ENCODE data around the gene SARDH.

The SARDH gene, protein sequence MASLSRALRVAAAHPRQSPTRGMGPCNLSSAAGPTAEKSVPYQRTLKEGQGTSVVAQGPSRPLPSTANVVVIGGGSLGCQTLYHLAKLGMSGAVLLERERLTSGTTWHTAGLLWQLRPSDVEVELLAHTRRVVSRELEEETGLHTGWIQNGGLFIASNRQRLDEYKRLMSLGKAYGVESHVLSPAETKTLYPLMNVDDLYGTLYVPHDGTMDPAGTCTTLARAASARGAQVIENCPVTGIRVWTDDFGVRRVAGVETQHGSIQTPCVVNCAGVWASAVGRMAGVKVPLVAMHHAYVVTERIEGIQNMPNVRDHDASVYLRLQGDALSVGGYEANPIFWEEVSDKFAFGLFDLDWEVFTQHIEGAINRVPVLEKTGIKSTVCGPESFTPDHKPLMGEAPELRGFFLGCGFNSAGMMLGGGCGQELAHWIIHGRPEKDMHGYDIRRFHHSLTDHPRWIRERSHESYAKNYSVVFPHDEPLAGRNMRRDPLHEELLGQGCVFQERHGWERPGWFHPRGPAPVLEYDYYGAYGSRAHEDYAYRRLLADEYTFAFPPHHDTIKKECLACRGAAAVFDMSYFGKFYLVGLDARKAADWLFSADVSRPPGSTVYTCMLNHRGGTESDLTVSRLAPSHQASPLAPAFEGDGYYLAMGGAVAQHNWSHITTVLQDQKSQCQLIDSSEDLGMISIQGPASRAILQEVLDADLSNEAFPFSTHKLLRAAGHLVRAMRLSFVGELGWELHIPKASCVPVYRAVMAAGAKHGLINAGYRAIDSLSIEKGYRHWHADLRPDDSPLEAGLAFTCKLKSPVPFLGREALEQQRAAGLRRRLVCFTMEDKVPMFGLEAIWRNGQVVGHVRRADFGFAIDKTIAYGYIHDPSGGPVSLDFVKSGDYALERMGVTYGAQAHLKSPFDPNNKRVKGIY

DNA sequence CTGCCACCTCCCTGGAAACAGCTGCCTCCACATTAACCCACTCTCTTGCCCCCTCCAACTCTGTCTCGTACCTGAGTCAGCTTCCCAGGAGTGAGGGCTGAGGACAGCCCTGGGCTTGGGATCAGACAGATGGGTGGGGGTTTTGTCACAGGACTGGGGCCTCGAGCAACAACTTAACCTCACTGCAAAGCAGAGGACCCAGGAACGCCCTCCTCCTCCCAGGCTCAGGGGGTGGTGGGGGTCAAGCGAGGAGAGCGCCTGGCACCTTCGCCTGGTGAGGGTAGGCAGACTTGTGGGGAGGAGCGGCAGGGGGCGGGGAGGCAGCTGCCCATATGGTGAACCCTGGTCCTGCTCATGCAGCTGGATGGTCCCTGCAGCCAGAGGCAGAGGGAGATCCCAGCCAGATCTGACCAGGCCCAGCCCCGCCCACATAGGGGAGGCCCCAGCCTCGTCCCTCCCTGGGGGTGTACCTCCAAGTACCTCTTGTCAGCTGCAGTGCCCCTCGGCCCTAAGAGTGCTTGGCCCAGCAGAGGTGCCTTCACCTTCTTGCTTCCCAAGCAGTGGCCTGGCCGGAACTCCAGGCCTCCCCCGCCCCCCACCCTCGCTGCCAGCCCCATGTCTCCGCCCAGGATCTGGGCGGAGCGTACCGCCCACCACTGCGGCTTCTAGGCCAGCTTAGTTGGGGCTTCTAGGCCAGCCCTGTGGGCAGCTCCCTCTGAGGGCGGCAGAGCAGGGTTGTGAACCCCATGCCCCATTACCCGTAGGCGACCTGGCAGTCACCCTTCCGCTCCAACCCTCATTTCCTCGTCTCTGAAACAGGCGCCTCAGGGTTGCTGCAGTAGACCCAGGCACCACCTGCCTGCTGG is at the start of gene SARDH:
SARDH (minus strand) TSS at position 579 of the 866 bp plus-strand sequence. CDS start 4,179 bp downstream, outside the sequence.
- peak; percentile 56 for DNase-seq

DNA sequence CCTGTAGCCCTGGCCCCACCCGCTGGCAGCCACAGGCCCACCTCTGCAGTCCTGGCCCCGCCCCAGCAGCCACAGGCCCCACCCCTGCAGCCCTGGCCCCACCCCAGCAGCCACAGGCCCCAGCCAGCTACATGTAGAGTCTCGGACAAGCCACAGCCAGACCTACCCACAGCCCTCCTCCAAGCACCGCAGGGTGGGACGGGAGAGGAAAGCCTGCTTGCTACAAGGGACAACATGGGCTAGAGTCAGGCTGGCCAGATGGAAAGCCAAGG is 49.5 kb upstream of the SARDH start:
- no peak for DNase-seq

DNA sequence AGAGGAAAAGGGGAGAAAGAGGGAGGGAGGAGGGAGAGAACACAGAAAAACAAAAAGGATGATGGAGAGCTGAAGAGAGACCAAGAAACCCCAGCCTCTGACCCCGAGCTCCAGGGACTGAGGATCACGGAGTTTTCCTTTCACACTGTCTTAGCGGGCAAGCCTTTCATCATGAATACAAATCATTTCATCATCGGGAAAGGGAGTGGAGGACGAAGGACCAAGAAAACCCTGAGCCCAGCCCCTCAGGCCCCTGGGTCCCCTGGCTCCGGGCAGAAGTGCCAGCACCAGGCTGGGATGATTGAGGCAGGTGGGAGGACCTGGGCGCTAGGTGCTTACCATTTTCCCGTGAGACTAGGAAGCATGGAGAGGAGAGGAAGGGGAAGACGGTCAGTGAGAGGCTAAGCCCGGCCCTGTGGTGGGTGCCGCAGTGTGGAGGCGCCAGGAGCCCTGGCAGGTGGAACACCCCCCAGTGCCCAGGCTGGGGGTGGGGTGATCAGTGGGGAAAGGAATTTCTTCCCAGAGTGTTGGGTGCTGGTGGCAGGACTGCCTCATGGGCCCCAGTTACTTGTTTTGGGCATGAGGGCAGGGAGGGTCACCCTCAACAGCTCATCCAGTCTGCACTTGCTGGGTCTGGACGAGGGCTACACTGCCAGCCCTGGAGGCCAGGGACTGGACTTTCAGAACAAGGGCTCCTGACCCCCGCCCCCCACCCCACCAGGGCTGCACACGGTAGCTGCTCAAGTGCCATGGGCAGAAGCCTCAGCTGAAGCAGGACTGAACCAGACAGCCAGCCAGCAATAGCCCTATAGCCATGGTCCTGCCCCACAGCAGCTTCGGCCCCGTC is 49.0 kb upstream of the SARDH start:
- no peak for DNase-seq

DNA sequence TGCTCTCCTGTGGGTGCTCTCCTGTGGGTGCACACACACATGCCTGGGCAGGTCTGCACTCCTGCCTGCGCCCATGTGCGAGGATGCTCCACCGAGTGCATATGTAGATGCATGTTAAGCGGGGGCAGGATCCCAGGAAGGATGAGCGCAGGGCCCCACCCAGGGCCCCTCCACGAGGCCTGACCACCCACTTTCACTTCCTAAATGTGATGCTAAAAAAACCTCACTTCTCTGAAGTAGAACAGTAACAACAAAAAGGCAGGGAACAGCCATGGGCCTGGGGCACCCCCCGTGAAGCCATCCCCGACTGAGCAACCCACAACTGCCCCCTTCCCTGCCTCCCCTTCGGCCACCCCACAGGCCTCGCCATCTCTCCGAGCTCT is 48.2 kb upstream of the SARDH start:
- no peak for DNase-seq

DNA sequence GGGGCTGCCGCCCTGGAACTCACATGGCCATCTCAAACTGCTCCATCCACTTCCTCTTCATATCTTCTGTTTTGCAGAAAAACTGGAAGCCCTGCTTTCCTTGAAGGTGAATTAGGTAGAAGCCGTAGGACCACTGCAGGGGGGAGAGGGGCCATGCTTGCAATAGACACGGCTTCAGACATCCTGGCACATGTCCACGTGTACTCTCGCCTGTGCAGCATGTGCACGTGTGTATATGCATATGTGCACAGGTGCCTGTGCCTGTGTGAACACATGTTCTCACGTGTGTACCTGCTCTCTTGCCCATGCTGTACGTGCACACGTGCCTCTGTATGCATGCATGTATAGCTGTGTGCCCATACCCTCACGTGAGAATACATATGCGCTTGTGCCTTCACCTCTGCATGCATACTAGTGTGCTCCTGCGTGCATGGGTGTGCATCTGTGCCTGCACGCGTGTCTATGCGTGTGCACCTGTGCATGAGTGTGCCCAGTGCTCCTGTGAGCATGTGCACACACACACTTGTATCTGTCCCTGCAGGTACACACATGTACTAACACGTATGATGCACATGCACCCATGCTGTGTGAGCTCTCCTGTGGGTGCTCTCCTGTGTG is 47.7 kb upstream of the SARDH start:
- DNase-seq = no peak

DNA sequence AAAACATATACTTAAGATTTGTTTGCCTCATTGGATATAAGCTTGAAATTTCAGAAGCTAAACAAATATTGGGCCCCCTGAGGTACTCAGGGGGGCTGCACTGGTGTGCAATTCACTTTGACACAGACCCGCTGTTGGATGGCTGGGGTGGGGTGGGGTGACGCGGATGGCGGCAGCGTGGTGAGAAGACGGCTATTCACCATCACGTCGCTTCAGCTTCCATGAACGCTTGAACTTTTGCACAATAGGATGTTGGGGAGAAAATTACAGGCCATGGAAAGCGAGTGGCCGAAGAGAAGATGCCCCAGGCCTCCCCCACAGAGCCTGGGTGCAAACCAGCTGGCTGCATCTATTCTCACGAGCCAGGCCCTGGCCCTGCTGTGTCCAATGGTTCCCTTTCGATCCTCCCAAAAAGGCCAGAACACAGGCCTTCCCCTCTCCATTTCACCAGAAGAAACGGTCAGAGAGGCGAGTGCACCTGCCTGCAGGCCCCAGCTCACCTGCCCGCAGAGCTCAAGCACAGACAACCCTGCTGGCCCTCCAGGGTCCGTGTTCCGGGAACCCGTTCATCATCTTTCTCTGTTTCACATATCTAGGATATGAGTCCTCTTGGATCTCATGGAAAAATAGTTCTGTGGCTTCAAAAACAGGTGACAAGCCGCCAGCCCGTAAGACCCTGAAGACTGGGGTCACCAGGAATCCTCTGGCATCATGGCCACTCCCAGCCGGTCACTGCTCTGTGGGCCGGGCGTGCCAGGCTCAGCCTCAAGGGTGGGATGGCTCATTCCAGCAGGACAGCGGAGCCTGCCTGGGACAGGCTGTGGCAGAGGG is 46.8 kb upstream of the SARDH start:
- DNase-seq = no peak

DNA sequence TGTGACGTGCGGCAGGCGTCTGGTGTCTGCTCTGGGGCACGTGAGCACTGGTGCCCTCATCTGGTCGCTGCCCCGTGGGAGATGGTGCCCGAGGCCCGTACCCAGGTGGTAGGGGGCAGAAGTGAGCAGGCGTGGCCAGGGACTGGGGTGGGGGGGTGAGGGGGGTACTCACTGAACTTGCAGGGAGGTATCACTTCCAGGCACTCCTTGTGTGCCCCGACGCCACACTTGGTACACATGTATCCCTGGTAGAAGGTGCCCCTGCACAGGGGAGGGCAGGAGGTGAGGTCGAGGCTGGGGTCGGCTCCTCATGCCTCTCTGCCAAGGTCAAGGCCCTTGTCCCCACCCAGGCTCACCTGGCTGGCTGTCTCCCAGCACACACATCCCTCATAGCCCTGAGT is 45.2 kb upstream of the SARDH start:
- DNase-seq = no peak

DNA sequence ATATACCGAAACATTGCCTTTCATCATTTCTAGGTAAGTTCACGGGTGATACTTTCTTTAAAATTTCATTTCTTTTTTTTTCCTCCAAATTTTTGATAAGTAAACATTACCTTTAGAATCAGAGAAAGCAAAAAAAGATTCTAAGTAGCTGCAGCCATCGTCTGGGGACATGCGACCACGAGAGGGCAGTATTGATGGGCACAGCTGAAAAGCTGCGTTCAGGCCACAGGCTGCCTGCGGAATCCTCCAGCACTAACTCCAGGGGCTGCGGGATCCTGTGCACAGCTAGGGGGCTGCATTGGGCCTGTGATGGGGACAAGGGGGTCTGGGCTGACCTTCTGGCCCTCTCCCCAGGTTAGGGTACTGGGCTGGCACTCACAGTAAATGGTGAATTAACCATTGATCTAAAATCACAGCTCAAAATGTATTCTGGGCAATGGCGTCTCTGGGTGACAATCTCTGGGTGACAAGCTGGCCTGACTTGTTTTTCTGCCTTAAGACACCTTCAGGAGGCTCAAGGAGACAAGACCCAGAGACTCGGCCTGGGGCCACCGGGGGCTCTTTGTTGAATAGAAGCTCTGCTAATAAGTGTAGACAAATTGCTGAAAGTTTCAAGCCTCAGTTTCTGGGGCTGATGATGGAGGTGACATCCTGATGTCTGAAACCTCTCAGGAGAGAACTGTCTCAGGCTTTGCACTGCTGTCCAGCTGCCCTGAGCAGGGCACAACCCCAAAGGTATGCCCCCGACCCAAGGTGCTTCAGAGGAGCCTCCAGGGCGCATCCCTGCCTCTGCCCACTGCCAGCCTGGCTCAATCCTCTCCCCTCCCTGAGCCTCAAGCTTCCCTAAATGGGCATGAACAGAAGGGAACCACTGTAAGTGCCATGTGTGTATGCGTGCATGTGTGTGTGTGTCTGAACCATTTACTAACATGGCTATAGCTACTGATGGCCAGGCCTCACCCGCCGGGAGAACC is 44.3 kb upstream of the SARDH start:
- no peak for DNase-seq

DNA sequence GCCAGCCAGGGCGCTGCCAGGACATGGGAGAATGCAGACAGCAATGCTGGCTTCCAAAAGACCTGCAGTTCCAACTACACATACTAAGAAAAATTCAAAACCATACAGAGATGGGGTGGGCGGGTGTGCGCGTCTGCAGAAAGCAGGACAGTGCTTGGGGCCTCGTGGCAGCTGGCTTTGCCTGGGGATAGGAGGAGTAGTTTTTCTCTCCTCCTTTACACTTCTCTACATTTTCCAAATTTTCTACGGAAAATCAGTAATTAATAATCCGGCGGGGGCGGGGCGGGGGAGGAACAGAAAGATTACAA is 43.6 kb upstream of the SARDH start:
- no peak for DNase-seq

DNA sequence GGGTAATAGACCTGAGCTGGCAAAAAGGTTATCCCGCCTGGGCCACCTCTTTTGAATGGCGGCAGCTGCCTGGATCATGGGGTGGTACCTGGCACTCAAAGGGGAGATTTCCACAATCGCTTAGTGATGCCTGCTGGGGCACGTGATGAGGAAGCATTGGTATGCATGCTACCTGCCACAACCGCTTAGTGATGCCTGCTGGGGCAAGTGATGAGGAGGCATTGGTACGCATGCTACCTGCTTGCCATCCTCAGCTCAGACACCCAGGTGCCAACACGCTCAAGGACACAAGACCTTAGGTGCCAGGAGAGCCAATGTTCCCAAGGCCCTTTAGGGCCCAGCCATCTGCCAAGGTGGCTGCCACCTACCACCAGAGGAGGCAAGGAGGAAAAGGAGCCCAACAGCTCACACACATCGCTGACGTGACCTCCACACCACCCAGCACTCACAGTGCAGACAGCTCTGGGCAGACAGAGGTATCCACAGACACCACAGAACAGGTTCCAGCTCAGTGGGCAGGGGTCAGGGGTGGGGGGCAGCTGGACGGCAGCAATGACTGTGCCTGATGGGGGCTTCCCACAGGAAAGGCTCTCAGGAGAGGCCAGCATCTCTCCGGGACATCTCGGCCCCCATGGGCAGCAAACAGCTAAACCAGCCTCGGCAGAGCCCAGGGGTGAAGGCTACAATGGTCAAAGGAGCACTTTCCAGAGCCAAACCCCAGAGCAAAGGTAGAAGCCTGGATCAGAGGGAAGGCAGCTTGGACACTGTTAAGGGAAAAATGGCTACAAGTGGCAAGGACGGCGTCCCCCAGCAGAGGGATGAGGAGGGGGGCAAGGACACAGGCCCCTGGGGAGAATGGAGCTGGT is 43.0 kb upstream of the SARDH start:
- DNase-seq = no peak

DNA sequence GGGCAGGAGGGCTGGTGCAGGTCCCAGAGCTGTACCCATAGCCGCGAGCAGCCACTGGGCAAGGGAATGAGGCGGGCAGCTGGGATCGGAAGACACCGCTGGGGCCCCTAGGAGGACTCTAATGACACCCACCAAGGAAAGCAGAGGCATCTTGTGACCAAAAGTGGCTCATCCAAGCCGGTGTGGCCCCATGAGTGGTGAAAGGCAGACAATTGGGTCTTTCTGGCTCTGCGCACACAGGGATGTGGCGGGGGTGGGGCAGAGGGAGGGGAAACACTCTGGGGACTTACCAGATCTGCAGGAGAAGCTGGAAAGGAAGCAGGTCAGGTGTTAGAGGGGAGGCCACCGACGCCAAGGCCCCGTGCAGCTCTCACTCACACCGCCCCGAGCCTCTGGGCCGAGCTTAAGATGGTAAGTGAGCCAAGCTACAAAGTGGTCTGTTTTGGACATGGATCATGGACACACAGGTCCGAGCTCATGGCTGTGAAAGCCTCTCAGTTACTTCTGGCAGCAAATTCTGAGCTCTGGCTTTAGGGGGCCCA is 42.3 kb upstream of the SARDH start:
- DNase-seq = no peak

DNA sequence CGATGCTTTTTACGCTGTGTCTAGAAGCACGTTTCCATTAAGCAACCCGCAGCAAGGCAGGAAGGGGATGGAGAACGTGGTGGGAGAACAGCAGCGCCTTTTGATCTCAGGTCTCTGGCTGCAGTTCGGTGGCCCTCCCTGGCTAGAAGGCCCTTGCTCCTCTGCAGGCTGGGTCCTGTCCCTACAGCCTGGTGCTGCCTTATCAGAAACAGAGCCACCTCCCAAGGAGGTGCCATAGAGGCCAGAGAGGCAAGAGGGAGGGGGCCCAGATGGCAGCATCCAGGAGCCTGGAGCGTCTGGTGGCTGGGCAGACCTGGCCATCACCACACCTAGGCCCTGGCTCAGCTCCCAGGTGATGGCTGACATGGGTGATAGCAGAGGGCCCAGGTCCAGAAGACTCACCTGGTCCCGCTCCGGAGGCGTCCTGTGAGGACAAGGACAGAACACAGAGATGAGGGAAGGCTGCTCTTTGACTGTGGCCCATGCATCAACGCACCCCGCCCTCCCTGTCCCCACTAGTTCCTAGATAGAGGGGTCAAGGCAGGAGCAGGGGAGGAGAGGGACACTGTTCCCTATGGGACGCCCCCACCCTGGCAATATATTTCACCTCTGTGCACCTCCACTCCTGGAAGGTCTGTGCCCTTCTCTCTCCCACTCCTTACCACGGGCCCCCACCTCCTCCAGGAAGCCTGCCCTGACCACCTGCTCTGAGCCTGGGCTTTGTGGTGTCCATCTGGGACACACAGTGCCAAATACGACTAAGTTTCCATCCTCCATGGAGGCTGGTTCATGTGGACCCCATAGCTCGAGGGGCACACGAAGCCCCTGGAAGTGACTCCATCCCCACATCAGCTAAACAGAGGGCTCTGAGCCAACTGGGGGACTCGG is 41.6 kb upstream of the SARDH start:
- no peak for DNase-seq

DNA sequence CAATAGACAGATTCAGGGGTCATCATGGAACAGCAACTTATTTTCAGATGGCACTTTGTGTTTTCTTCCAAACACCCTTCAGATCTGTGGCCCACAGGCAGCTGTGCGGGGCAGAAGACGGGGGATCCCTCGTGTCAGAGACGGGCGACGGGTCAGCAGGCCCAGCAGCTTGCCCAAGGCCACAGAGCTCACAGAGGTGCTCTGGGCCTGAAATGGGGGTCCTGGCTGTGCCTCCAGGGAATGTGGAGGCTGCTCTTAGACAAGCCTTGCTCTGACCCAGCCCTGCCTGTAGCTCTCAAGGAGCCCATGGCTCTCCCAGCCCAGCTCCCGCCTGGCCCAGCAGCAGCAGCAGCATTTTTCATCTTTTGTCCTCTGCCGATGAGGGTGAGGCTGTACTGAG is 40.9 kb upstream of the SARDH start:
- no peak for DNase-seq

DNA sequence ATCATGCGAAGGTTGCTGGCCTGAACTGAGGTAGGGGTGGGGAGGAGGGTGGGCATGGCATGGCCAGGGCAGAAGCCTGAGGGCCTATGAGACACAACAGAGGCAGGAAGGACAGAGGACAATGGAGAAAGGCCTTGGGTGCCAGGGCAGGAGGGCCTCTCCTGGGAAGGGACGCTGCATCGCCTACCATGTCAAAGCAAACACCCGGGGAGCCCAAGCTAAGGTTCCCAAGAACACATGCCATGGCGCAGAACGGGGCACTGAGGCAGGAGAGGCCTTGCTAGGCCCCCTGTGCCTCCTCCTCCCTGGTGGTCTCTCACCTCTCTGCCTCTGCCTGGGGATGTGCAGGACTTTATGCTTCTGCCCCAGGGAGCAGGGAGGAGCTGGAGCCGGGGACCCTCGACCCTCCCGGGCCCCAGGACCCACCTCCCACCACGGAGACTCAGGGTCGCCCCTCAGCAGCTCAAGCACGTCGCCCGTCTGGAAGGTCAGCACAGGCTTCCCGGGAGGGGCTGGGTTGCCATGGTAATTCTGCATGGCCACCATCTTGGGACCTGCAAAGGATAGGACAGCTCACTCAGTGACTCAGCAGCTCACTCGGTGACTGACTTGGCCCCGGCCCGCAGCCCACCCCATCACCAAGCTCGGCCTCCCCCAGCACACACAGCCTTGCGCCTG is 40.3 kb upstream of the SARDH start:
- DNase-seq = no peak

DNA sequence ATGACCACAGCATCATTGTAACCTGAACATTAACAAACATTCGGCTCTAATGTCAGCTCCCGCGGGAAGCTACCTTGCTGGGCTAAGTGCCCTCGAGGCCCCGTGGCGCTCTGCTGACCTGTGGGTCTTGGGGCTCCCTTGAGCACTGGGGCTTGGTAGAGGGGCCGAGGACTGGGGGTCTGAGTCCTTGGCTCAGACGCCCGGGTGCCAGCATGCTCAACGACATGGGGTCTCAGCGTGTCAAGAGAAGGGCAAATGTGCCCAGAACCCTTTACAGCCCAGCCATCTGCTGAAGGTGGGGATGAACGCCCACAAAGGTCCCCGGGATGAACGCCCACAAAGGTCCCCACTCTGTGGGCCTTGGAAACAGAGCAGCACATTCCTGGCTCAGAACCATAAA is 39.7 kb upstream of the SARDH start:
- no peak for DNase-seq

DNA sequence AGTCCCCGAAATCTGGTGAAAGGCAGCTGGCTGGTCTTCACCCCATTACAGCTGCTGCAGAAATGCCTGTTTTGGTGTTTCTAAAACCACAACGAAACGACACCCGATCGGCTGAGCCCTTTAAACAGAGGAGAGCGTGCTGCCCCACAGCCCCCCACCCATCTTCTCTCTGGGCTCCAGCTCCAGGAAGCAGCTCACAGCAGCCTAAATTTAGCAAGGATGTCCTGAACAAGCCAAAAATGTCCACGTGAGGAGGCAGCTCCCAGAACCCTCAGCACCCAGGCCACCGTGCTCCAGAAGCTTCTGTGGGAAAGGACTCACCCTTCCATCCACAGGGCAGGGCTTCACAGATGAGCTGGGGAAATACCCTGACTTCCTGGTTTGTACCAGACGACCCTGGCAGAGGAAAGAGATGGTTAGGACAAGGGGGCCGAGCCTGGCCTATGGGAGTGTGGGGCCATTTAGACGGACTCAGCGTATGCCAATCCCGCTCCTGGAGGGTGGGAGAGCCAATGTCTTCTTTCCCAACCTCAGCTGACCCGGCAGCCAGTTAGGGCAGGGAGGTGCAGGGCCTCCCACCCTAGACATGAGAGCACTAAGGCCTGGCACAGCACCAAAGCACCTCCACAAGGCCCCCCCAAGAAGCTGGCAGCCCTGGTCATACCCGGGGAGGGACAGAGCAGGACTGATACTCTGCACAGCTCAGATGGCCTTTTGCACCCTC is 39.1 kb upstream of the SARDH start:
- DNase-seq = no peak
